ENCODE data around the gene LSM3.

The LSM3 gene

GRCh38 chr3:14242490-14243311, 64.1 kb downstream of the LSM3 start:
- no peak for DNase-seq

GRCh38 chr3:14243782-14244181, 65.2 kb downstream of the LSM3 start:
- DNase-seq = no peak

- no peak for DNase-seq
Measured at GRCh38 chr3:14244521-14245247, 66.1 kb downstream of the LSM3 start.

GRCh38 chr3:14245248-14245639, 66.6 kb downstream of the LSM3 start:
- DNase-seq = no peak

GRCh38 chr3:14245822-14246221, 67.2 kb downstream of the LSM3 start:
- no peak for DNase-seq

- DNase-seq = no peak
Measured at GRCh38 chr3:14246414-14246813, 67.8 kb downstream of the LSM3 start.

- no peak for DNase-seq
Measured at GRCh38 chr3:14248477-14248848, 69.8 kb downstream of the LSM3 start.

GRCh38 chr3:14248849-14249523, 70.4 kb downstream of the LSM3 start:
- DNase-seq = no peak
